Heart right ventricle (tissue), 16 donors: ENCODE measurements around the gene U2AF2. TPM values are rescaled to one million over a fixed set of nuclear protein-coding genes. Genes with fewer than 3 reads are reported as not detected.
A peak's percentile ranks its signal among the peaks of the same experiment; 100 is the strongest.

Experiments
- ATAC-seq, 8 donors: fragments of 200-7000 bp; cut with Tn5 transposase; one replicate each; pipeline ENCODE4 v1.9.1; 2020; ENCODE audit warnings: mild to moderate bottlenecking in 8 of 8, moderate library complexity in 8 of 8, moderate number of reproducible peaks in 1 of 8
- DNase-seq, 2 donors: peaks; one replicate each; pipeline ENCODE4 v3.0.0-alpha.2; 2020
- H3K27ac ChIP-seq, 10 donors: fragments of 200-600 bp; sonication (generic) in 2 of 10; one replicate each; pipeline versions ENCODE4 v1.5.0 to v1.8.0; 2020 to 2022; ENCODE audit warnings: mild to moderate bottlenecking in 3 of 10
- H3K27me3 ChIP-seq, 7 donors: fragments of 200-600 bp; one replicate each; pipeline ENCODE4 v1.8.0; 2021 to 2022; ENCODE audit warnings: mild to moderate bottlenecking in 2 of 7
- H3K36me3 ChIP-seq, 9 donors: fragments of 200-600 bp; sonication (generic) in 1 of 9; one replicate each; pipeline versions ENCODE4 v1.5.0 to v1.8.0; 2020 to 2022; ENCODE audit warnings: mild to moderate bottlenecking in 2 of 9
- H3K4me1 ChIP-seq, 9 donors: fragments of 200-600 bp; sonication (generic) in 1 of 9; one replicate each; pipeline versions ENCODE4 v1.5.0 to v1.8.0; 2020 to 2022; ENCODE audit warnings: mild to moderate bottlenecking in 4 of 9
- H3K4me3 ChIP-seq, 10 donors: fragments of 200-600 bp; sonication (generic) in 2 of 10; one replicate each; pipeline versions ENCODE4 v1.5.0 to v1.8.0; 2020 to 2022; ENCODE audit warnings: mild to moderate bottlenecking in 7 of 10, moderate library complexity in 2 of 10
- H3K9me3 ChIP-seq, 11 donors: fragments of 200-600 bp in 10 of 11; sonication (generic) in 2 of 11; one replicate each; pipeline versions ENCODE4 v1.5.0 to v1.8.0; 2013 to 2022; ENCODE audit warnings: mild to moderate bottlenecking in 2 of 11, control low read depth in 1 of 11, moderate library complexity in 1 of 11
- WGBS, 2 donors: extraction: QIAGEN DNeasy Blood & Tissue Kit; methylation state at CpG; one replicate each; pipeline ENCODE4 v1.1.7; 2013; ENCODE audit warnings: inconsistent platforms in 1 of 2; 5-methylcytosine and 5-hydroxymethylcytosine counted together
- intact Hi-C, 10 donors: fragments of 100-400 bp; cut with DNase I; formaldehyde crosslinking; loops; one replicate each; pipeline versions ENCODE4 v1.11.1 to v1.14.2; 2022
- polyA plus RNA-seq, 2 donors: library from polyadenylated mRNA; stranded (reverse); fragments of 200-250 nt; gene quantifications; one replicate each; pipeline ENCODE4 v1.2.3, GENCODE V29; 2013
- total RNA-seq, 10 donors: library from RNA; stranded (reverse); fragmentation: NEBNext Ultra II Directional in 3 of 10; extraction: Animal tissue kit (Norgen Biotek cat#: 25700) in 3 of 10; gene quantifications; one replicate each; pipeline versions ENCODE4 v1.2.1 to v1.2.4, GENCODE V29; 2021 to 2023
- TF ChIP-seq, protein P1 (sequence below), 9 donors: fragments of 200-600 bp; sonication (generic) in 2 of 9; IDR thresholded peaks; one replicate each; pipeline versions ENCODE4 v1.5.0 to v1.8.0; 2021 to 2022; ENCODE audit warnings: antibody characterized with exemption in 9 of 9, mild to moderate bottlenecking in 5 of 9, moderate library complexity in 1 of 9
- donor health status: Arrhythmogenic right ventricular cardiomyopathy.
- donor health status: ischemic (EF 13 %, LVEDD 7.1; RV severe dilation, severe dysfunction).
- donor health status: healthy with polysubstance abuse.
- donor health status: DM: no; HTN: yes; CAD: no.
- donor health status: DM: no; HTN: no; CAD: no.
- donor health status: ischemic (EF 25% LVEDD 6.9; RV normal size, moderate dysfunction).
- donor health status: ischemic (EF 25% LVEDD 5.7; RV mildly dilated, moderate dysfunction).
- donor health status: healthy.
- donor health status: DM: yes; HTN: yes; CAD: no.
- donor health status: Ischemic cardiomyopathy.
- donor health status: ischemic (EF 35%, LVEDD 5.7; RV mildly dilated, moderate dysfunction).
- donor health status: nonischemic (EF 11% LVEDD 7.7; RV severe dilation, severe dysfunction).
- donor health status: DM: yes; HTN: yes; CAD: no.
- donor health status: PGD.
- donor health status: ischemic (EF 29% LVEDD 5.4; RV normal size, mild dysfunction).
- donor health status: nonischemic (EF 23%, LVEDD 6.1; RV moderate dilation, normal function).

Gene U2AF2
- total and polyA plus RNA-seq, 12 donors = 64.1 to 100 (median 74.4) TPM

DNA sequence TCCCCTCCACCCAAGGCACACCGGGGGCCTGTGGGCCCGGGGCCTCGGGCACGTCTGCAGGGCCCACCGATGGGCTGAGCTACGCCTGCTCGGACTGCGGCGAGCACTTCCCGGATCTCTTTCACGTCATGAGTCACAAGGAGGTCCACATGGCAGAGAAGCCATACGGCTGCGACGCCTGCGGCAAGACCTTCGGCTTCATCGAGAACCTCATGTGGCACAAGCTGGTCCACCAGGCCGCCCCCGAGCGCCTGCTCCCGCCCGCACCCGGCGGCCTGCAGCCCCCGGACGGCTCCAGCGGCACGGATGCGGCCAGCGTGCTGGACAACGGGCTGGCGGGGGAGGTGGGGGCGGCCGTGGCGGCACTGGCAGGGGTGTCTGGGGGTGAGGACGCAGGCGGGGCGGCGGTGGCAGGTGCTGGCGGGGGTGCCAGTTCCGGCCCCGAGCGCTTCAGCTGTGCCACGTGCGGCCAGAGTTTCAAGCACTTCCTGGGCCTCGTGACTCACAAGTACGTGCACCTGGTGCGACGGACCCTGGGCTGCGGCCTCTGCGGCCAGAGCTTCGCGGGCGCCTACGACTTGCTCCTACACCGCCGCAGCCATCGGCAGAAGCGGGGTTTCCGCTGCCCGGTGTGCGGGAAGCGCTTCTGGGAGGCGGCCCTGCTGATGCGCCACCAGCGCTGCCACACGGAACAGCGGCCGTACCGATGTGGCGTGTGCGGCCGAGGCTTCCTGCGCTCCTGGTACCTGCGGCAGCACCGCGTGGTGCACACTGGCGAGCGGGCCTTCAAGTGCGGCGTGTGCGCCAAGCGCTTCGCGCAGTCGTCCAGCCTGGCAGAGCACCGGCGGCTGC lies 39.1 kb upstream of the U2AF2 start:
- Histone ChIP-seq H3K9me3 (no peaks in the 10 kb centered on the region), H3K4me1 (peaks cover 8 to 45% (median 18%) of the 10 kb centered on the region in 9 donors), H3K27me3 (no peaks in the 10 kb centered on the region), H3K4me3 (no peak overlapping the region), H3K27ac (no peak overlapping the region), H3K36me3 (peaks cover 6 to 52% (median 27%) of the 10 kb centered on the region in 9 donors)
- WGBS, 2 donors = 97% methylated on average over 73 to 88 of the region's 88 CpGs
- ATAC-seq (no peak), DNase-seq (no peak)
- intact Hi-C loops = no loop called here
- TF ChIP-seq, protein P1, sequence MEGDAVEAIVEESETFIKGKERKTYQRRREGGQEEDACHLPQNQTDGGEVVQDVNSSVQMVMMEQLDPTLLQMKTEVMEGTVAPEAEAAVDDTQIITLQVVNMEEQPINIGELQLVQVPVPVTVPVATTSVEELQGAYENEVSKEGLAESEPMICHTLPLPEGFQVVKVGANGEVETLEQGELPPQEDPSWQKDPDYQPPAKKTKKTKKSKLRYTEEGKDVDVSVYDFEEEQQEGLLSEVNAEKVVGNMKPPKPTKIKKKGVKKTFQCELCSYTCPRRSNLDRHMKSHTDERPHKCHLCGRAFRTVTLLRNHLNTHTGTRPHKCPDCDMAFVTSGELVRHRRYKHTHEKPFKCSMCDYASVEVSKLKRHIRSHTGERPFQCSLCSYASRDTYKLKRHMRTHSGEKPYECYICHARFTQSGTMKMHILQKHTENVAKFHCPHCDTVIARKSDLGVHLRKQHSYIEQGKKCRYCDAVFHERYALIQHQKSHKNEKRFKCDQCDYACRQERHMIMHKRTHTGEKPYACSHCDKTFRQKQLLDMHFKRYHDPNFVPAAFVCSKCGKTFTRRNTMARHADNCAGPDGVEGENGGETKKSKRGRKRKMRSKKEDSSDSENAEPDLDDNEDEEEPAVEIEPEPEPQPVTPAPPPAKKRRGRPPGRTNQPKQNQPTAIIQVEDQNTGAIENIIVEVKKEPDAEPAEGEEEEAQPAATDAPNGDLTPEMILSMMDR (IDR thresholded peaks at IDR 0.05) = no peak

DNA sequence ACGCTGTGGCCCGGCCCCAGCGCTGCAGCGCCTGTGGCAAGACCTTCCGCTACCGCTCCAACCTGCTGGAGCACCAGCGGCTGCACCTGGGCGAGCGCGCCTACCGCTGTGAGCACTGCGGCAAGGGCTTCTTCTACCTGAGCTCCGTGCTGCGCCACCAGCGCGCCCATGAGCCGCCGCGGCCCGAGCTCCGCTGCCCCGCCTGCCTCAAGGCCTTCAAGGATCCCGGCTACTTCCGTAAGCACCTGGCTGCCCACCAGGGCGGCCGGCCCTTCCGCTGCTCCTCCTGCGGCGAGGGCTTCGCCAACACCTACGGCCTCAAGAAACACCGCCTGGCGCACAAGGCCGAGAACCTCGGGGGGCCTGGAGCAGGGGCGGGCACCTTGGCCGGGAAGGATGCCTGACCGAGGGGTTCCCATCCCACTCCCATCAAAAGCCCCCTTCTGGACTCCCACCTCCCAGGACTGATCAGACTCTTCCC lies 38.4 kb upstream of the U2AF2 start:
- WGBS, 2 donors = 98% methylated on average over 35 to 38 of the region's 38 CpGs
- Histone ChIP-seq H3K4me1 (peaks cover 8 to 44% (median 13%) of the 10 kb centered on the region in 9 donors), H3K9me3 (no peaks in the 10 kb centered on the region), H3K27ac (no peak overlapping the region), H3K36me3 (peaks cover 6 to 58% (median 27%) of the 10 kb centered on the region in 9 donors), H3K27me3 (no peaks in the 10 kb centered on the region), H3K4me3 (no peak overlapping the region)
- DNase-seq = no peak
- TF ChIP-seq, protein P1 (IDR thresholded peaks at IDR 0.05) = no peak
- intact Hi-C loops = no loop called here
- ATAC-seq = no peak

DNA sequence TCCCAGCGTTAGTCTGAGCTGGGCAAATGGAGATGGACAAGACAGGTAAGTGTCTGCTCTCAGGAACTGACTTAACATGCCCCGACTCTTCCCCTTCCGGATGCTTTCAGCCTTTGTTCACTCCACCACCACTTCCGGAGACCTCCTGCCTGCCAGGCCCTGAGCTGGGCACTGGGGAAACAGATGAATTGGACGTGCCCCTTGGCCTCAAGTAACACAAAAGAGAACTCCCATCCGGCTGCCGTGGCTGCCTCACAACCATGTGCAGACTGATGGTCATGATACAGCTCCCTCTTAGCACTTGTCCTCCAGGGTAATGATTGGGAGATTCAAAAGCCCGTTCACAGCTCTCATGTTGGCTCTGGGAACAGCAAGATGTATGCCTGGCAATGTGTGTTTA lies 37.4 kb upstream of the U2AF2 start:
- no peak for DNase-seq
- no peak overlapping the region for H3K27ac ChIP-seq
- intact Hi-C loops = no loop called here
- peaks cover 9 to 67% (median 27%) of the 10 kb centered on the region in 9 donors for H3K36me3 ChIP-seq
- no peak overlapping the region for H3K4me3 ChIP-seq
- no peak for ATAC-seq
- no peaks in the 10 kb centered on the region for H3K27me3 ChIP-seq
- H3K9me3 ChIP-seq = no peaks in the 10 kb centered on the region
- TF ChIP-seq, protein P1 (IDR thresholded peaks at IDR 0.05) = no peak
- H3K4me1 ChIP-seq = peaks cover 0 to 34% (median 4%) of the 10 kb centered on the region in 9 donors
- WGBS, 2 donors = 83 to 87% methylated on average over 8 of the region's 8 CpGs

DNA sequence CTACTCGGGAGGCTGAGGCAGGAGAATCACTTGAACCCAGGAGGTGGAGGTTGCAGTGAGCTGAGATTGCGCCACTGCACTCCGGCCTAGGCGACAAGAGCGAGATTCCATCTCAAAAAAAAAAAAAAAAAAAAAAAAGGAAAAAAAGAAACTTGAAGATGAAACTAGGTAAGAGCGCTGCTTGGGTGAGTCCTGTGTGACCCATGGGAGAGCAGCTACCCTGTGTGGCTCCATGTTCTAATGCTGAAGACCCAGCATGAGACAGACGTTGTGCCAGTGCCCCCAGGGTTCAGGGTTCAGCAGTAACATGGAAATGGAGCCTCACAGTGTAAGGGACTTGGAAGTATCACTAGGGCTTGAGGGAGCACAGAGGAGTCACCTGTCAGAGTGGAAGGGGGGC lies 36.4 kb upstream of the U2AF2 start:
- Histone ChIP-seq H3K36me3 (peaks cover 9 to 66% (median 27%) of the 10 kb centered on the region in 9 donors), H3K27me3 (no peaks in the 10 kb centered on the region), H3K9me3 (no peaks in the 10 kb centered on the region), H3K27ac (peak overlapping the region in 1 of 10 donors; percentile 35), H3K4me1 (peaks cover 0 to 38% (median 5%) of the 10 kb centered on the region in 9 donors), H3K4me3 (no peak overlapping the region)
- WGBS, 2 donors = 86 to 91% methylated on average over 7 of the region's 7 CpGs
- TF ChIP-seq, protein P1 (IDR thresholded peaks at IDR 0.05) = no peak
- no peak for ATAC-seq
- intact Hi-C loops = no loop called here
- DNase-seq = no peak
